GM19452 (cell line): ENCODE data around the gene C2orf80.
A peak's percentile ranks its signal among the peaks of the same experiment; 100 is the strongest.
"Not testable (repeated sequence)": the region's sequence is repeated elsewhere in the genome, so short reads cannot be mapped to it uniquely, and the experiment has no call there.

Source experiments
- ATAC-seq: cut with Tn5 transposase; IDR thresholded peaks from one replicate; pipeline ENCODE4 v1.9.1; 2021; ENCODE audit not compliant: unreplicated experiment

Gene C2orf80

DNA sequence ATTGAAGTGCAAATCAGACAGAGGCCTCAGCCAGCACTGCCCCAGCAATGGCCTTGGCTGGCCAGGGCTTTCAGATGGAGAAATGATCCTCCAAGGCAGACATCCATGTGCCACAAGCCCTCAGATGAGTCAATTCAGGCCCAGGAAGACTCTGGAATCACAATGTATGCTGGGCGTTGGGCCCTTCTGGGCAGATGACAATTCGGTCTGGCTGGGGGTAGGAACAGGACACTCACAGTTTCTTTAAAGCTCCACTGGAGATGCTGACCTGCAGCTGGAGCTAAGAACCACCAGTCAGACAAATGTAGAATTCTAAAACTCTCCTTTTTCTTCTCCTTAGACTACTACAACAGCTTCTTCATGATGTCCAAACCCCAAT, 53.1 kb downstream of the C2orf80 start:
- ATAC-seq, result no peak

GRCh38 chr2:208135794-208136715, 53.8 kb downstream of the C2orf80 start:
- ATAC-seq, result no peak

- ATAC-seq, result peak; percentile 70
Observed at GRCh38 chr2:208134928-208135586, 54.8 kb downstream of the C2orf80 start.

DNA sequence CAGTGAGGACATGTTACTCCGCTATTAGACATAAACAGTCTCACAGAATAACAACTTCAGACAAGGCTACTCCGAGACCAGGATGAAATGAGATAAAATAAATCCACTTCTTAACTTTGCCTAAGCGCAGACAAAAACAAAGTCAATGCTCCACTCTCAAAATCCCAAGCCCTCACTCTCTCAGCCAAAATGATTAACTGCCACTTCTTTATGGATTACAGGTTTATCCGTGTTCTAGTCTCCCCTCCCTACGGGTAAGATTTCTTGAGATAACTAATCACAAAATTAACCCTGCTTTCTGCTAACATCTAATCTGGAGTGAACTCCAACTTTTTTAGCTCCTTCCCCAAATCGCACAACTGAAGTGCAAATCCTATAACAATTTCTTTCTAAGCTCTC, 59.1 kb downstream of the C2orf80 start:
- ATAC-seq, result no peak

GRCh38 chr2:208129744-208130711, 59.8 kb downstream of the C2orf80 start, which contains the start of gene CRYGC:
Gene CRYGC, minus strand, starts transcription at chr2:208129828. Its CDS starts 36 bp downstream, at chr2:208129792.
- no peak for ATAC-seq

DNA sequence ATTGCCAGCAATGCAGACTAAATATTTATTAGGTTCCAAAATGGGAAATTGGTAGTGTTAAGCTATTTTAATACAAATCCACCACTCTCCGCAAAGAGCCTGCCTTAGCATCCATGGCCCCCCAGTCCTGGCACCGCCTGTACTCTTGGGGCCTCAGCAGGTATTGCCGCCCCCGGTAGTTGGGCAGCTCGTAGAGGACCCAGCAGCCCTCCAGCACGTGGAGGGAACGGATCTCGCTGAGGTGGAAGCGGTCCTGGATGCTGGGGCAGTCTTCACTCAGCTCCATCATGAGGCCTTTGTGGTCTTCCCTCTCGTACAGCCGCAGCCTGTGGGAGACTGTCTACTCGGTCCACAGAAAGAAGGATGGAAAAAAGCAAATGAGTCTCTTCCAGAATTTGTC, 61.7 kb downstream of the C2orf80 start:
- ATAC-seq, result no peak

GRCh38 chr2:208127090-208127489, 62.7 kb downstream of the C2orf80 start:
- no peak for ATAC-seq

DNA sequence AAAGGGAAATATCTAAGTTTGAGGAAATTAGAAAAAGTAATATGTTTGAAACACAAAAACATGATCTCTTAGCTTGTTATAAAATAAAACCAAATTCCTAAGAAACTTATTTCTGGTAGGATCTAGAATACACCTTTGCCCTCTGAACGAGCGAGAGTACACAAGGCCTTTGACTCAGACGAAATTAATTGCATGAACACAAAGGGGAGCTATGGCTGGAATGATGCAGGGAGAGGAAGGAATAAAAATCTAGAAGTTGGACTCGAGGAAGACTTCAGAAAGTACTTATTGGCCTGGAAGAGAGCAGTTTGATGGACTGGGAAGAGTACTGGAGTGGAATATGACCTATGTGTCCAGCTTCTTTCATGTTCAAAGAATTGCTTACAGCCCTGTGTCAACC, 64.6 kb downstream of the C2orf80 start:
- ATAC-seq, result no peak

DNA sequence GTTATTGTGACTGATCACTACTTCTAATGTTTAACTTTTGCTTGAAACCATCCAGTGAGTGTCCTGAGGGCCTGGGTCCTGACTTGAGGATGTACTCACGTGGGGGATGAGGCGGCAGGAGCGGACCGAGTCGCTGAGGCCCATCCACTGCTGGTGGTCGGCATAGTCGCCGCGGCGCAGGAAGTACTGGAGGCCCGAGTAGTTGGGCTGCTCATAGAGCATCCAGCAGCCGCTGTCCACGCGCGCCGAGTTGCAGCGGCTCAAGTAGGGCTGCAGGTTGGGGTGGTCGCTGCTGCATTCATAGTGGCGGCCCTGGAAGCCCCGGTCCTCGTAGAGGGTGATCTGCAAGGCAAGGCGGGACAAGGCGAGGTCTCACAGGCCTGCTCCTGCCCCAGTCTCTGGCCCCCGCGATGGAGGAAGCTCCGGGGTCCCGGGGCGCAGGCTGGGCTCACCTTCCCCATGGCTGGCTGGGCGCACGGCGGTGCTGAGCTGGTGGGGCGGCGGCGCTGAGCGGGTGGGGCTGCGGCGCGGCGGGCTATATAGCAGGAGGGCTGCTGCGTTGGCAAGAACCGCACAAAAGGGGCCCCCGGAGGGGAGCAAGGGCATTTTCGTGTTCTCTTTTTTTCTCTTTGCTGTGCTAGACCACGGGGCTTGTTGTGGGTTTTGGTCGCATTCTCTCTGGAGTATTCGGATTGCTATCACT, 65.7 kb downstream of the C2orf80 start, which contains the start of gene CRYGD:
TSS of gene CRYGD (minus strand) at position 512 of the 703 bp plus-strand sequence. CDS start at position 461, 51 bp downstream.
- ATAC-seq, result not testable (repeated sequence)

- ATAC-seq, result no peak
Observed at GRCh38 chr2:208122248-208122647, 67.6 kb downstream of the C2orf80 start.

- no peak for ATAC-seq
Observed at GRCh38 chr2:208118918-208119317, 70.9 kb downstream of the C2orf80 start.

GRCh38 chr2:208117390-208117789, 72.4 kb downstream of the C2orf80 start:
- ATAC-seq, result not testable (repeated sequence)
